ENCODE results near the gene ROBO4. TPM values are rescaled to one million over a fixed set of nuclear protein-coding genes. Genes with fewer than 3 reads are reported as not detected.

Gene ROBO4
- total RNA-seq, 2 donors from 2014 or later = not detected

GRCh38 chr11:124902616-124903015 is 5.0 kb upstream of the ROBO4 start:
- H3K27me3 Mint-ChIP-seq = peaks cover 66% of the 10 kb centered on the region
- DNase-seq = no peak
- H3K9me3 ChIP-seq (ENCODE audit: control insufficient read depth, low read length, poor library complexity, severe bottlenecking) = no peaks in the 10 kb centered on the region
- no peak overlapping the region for H3K4me3 Mint-ChIP-seq
- H3K27ac Mint-ChIP-seq = no peak overlapping the region
- peaks cover 7% of the 10 kb centered on the region for H3K4me1 Mint-ChIP-seq
- peaks cover 2% of the 10 kb centered on the region for H3K36me3 Mint-ChIP-seq (ENCODE audit: low read depth)
- no peak for ATAC-seq

GRCh38 chr11:124900464-124900863 is 2.8 kb upstream of the ROBO4 start:
- Mint-ChIP-seq H3K27ac (no peak overlapping the region), H3K4me1 (peaks cover 11% of the 10 kb centered on the region), H3K36me3 (ENCODE audit: low read depth) (peaks cover 5% of the 10 kb centered on the region), H3K27me3 (peaks cover 61% of the 10 kb centered on the region), H3K4me3 (no peak overlapping the region)
- ATAC-seq (no peak), DNase-seq (no peak)
- no peaks in the 10 kb centered on the region for H3K9me3 ChIP-seq (ENCODE audit: control insufficient read depth, low read length, poor library complexity, severe bottlenecking)

- DNase-seq = no peak
- no peak overlapping the region for H3K4me3 Mint-ChIP-seq
- no peak overlapping the region for H3K27ac Mint-ChIP-seq
- peaks cover 5% of the 10 kb centered on the region for H3K36me3 Mint-ChIP-seq (ENCODE audit: low read depth)
- peaks cover 54% of the 10 kb centered on the region for H3K27me3 Mint-ChIP-seq
- peaks cover 11% of the 10 kb centered on the region for H3K4me1 Mint-ChIP-seq
- no peak for ATAC-seq
- H3K9me3 ChIP-seq (ENCODE audit: control insufficient read depth, low read length, poor library complexity, severe bottlenecking) = no peaks in the 10 kb centered on the region
Observed at GRCh38 chr11:124899383-124900145, 1.9 kb upstream of the ROBO4 start.

- DNase-seq (no peak), ATAC-seq (no peak)
- Mint-ChIP-seq H3K27ac (no peak overlapping the region), H3K27me3 (peaks cover 53% of the 10 kb centered on the region), H3K36me3 (ENCODE audit: low read depth) (peaks cover 5% of the 10 kb centered on the region), H3K4me3 (no peak overlapping the region), H3K4me1 (peaks cover 11% of the 10 kb centered on the region)
- H3K9me3 ChIP-seq (ENCODE audit: control insufficient read depth, low read length, poor library complexity, severe bottlenecking) = no peaks in the 10 kb centered on the region
Observed at GRCh38 chr11:124898711-124899110, 1.0 kb upstream of the ROBO4 start.

- Mint-ChIP-seq H3K4me3 (no peak overlapping the region), H3K36me3 (ENCODE audit: low read depth) (peaks cover 5% of the 10 kb centered on the region), H3K27ac (no peak overlapping the region), H3K4me1 (peaks cover 11% of the 10 kb centered on the region), H3K27me3 (peaks cover 55% of the 10 kb centered on the region)
- no peaks in the 10 kb centered on the region for H3K9me3 ChIP-seq (ENCODE audit: control insufficient read depth, low read length, poor library complexity, severe bottlenecking)
- ATAC-seq (no peak), DNase-seq (no peak)
Observed at GRCh38 chr11:124898263-124898680, 607 bp upstream of the ROBO4 start.

- DNase-seq (no peak), ATAC-seq (no peak)
- Mint-ChIP-seq H3K27ac (peak overlapping the region; percentile 51), H3K4me3 (no peak overlapping the region), H3K36me3 (ENCODE audit: low read depth) (peaks cover 5% of the 10 kb centered on the region), H3K4me1 (peaks cover 11% of the 10 kb centered on the region), H3K27me3 (peaks cover 58% of the 10 kb centered on the region)
- no peaks in the 10 kb centered on the region for H3K9me3 ChIP-seq (ENCODE audit: control insufficient read depth, low read length, poor library complexity, severe bottlenecking)
Observed at GRCh38 chr11:124896821-124897391, 759 bp downstream of the ROBO4 start.

- ATAC-seq (no peak), DNase-seq (no peak)
- Mint-ChIP-seq H3K27me3 (peaks cover 51% of the 10 kb centered on the region), H3K4me1 (peaks cover 11% of the 10 kb centered on the region), H3K36me3 (ENCODE audit: low read depth) (peaks cover 5% of the 10 kb centered on the region), H3K4me3 (no peak overlapping the region), H3K27ac (no peak overlapping the region)
- no peaks in the 10 kb centered on the region for H3K9me3 ChIP-seq (ENCODE audit: control insufficient read depth, low read length, poor library complexity, severe bottlenecking)
Observed at GRCh38 chr11:124896071-124896750, 1.5 kb downstream of the ROBO4 start.

- peaks cover 11% of the 10 kb centered on the region for H3K4me1 Mint-ChIP-seq
- DNase-seq (no peak), ATAC-seq (no peak)
- peaks cover 51% of the 10 kb centered on the region for H3K27me3 Mint-ChIP-seq
- no peak overlapping the region for H3K27ac Mint-ChIP-seq
- H3K36me3 Mint-ChIP-seq (ENCODE audit: low read depth) = peaks cover 5% of the 10 kb centered on the region
- no peaks in the 10 kb centered on the region for H3K9me3 ChIP-seq (ENCODE audit: control insufficient read depth, low read length, poor library complexity, severe bottlenecking)
- H3K4me3 Mint-ChIP-seq = no peak overlapping the region
Observed at GRCh38 chr11:124895471-124895971, 2.1 kb downstream of the ROBO4 start.

GRCh38 chr11:124894606-124895430 is 2.8 kb downstream of the ROBO4 start:
- peaks cover 48% of the 10 kb centered on the region for H3K27me3 Mint-ChIP-seq
- no peak overlapping the region for H3K27ac Mint-ChIP-seq
- ATAC-seq = no peak
- no peak overlapping the region for H3K4me3 Mint-ChIP-seq
- H3K4me1 Mint-ChIP-seq = peaks cover 10% of the 10 kb centered on the region
- H3K9me3 ChIP-seq (ENCODE audit: control insufficient read depth, low read length, poor library complexity, severe bottlenecking) = no peaks in the 10 kb centered on the region
- peaks cover 5% of the 10 kb centered on the region for H3K36me3 Mint-ChIP-seq (ENCODE audit: low read depth)
- no peak for DNase-seq

GRCh38 chr11:124893781-124894401 is 3.8 kb downstream of the ROBO4 start:
- no peaks in the 10 kb centered on the region for H3K9me3 ChIP-seq (ENCODE audit: control insufficient read depth, low read length, poor library complexity, severe bottlenecking)
- ATAC-seq (no peak), DNase-seq (no peak)
- Mint-ChIP-seq H3K4me1 (peaks cover 4% of the 10 kb centered on the region), H3K36me3 (ENCODE audit: low read depth) (peaks cover 2% of the 10 kb centered on the region), H3K4me3 (no peak overlapping the region), H3K27ac (no peak overlapping the region), H3K27me3 (peaks cover 39% of the 10 kb centered on the region)

- no peak overlapping the region for H3K4me3 Mint-ChIP-seq
- H3K4me1 Mint-ChIP-seq = peaks cover 6% of the 10 kb centered on the region
- peaks cover 6% of the 10 kb centered on the region for H3K36me3 Mint-ChIP-seq (ENCODE audit: low read depth)
- no peaks in the 10 kb centered on the region for H3K9me3 ChIP-seq (ENCODE audit: control insufficient read depth, low read length, poor library complexity, severe bottlenecking)
- no peak for ATAC-seq
- H3K27ac Mint-ChIP-seq = peak overlapping the region; percentile 39
- no peak for DNase-seq
- H3K27me3 Mint-ChIP-seq = peaks cover 38% of the 10 kb centered on the region
Observed at GRCh38 chr11:124892750-124893454, 4.8 kb downstream of the ROBO4 start.

GRCh38 chr11:124892146-124892545 is 5.5 kb downstream of the ROBO4 start:
- Mint-ChIP-seq H3K27me3 (peaks cover 32% of the 10 kb centered on the region), H3K4me3 (no peak overlapping the region), H3K4me1 (peaks cover 2% of the 10 kb centered on the region), H3K36me3 (ENCODE audit: low read depth) (peaks cover 4% of the 10 kb centered on the region), H3K27ac (peak overlapping the region; percentile 39)
- H3K9me3 ChIP-seq (ENCODE audit: control insufficient read depth, low read length, poor library complexity, severe bottlenecking) = no peaks in the 10 kb centered on the region
- DNase-seq (no peak), ATAC-seq (no peak)
